ENCODE measurements around the gene TOM1L2. TPM values are rescaled to one million over a fixed set of nuclear protein-coding genes. Genes with fewer than 3 reads are reported as not detected.

TOM1L2 gene
- total RNA-seq, 3 donors from 2014 or later (not counting 1 experiment from before 2014, with no cell fraction given) = 35.7 to 43.2 (median 35.7) TPM

DNA sequence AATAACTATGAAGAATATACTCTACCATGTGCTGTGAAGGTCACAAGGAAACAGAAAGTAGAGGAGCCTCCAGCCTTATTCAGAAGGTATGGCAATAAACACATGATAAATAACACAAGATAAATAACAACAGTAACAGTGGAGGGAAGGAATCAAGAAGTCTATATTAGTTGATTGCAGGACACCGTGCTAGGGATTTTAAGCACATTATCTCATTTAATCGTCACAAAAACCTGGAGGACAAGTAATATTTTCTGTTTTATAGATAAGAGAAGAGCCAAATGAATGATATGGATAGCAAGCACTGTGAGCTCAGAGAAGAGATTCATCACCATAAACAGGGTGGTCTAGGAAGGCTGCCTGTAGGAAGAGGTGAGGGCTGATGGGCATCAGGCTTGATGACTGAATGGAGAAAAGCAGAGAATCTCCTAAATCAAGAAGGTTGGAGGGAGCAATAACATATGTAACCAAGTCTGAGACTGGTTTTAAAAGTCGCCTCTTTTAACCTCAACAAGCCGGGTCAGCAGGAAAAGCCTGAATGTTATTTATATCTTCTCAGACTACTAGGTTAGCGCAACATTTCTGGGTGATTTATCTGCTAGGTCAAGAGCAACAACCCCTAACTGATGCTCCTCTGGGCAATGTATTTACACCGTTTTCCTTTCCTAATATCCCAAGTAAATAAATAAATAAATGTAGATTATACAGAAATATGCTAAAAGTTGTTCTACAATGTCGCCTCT lies 8.3 kb downstream of the TOM1L2 start:
- no peaks in the 10 kb centered on the region for H3K9me3 Mint-ChIP-seq

DNA sequence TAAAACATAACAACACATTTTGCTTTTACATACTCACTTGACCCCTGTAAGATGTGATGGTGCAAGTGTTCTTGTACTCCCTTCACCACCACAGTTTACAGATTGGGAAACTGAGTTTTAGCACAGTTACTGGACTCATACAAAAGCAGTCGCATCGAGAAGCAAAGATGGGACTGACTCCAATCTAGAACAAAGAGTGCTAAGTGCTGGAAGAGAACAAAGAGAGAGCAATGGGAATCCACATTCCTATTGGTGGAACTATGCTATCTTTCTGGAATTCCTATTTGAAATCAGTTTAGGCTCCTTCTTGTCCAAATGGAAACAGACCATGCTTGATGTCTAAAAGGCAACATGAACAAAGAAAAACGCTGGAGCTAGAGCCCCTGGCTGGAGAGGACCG lies 9.1 kb downstream of the TOM1L2 start:
- H3K4me3 ChIP-seq (ENCODE audit: low read length) = no peak overlapping the region
- intact Hi-C loops (cut with micrococcal nuclease) = no loop called here
- no peaks in the 10 kb centered on the region for H3K36me3 Mint-ChIP-seq
- H3K4me1 ChIP-seq (ENCODE audit: control insufficient read depth, insufficient read depth, low read length) = peaks cover 15% of the 10 kb centered on the region
- H3K9me3 ChIP-seq (ENCODE audit: control insufficient read depth, insufficient read depth, low read length) = no peaks in the 10 kb centered on the region
- H3K27me3 Mint-ChIP-seq (ENCODE audit: low read depth in 2 of 2) = no peaks in the 10 kb centered on the region
- H3K4me3 Mint-ChIP-seq = no peak overlapping the region
- TF ChIP-seq, protein P1, sequence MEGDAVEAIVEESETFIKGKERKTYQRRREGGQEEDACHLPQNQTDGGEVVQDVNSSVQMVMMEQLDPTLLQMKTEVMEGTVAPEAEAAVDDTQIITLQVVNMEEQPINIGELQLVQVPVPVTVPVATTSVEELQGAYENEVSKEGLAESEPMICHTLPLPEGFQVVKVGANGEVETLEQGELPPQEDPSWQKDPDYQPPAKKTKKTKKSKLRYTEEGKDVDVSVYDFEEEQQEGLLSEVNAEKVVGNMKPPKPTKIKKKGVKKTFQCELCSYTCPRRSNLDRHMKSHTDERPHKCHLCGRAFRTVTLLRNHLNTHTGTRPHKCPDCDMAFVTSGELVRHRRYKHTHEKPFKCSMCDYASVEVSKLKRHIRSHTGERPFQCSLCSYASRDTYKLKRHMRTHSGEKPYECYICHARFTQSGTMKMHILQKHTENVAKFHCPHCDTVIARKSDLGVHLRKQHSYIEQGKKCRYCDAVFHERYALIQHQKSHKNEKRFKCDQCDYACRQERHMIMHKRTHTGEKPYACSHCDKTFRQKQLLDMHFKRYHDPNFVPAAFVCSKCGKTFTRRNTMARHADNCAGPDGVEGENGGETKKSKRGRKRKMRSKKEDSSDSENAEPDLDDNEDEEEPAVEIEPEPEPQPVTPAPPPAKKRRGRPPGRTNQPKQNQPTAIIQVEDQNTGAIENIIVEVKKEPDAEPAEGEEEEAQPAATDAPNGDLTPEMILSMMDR (IDR thresholded peaks at IDR 0.05) = no peak
- no peaks in the 10 kb centered on the region for H3K9me3 Mint-ChIP-seq
- H3K27ac ChIP-seq (ENCODE audit: low read length) = no peak overlapping the region
- peaks cover 44 to 70% of the 10 kb centered on the region in 2 donors for H3K4me1 Mint-ChIP-seq
- WGBS (ENCODE audit: insufficient coverage) = 89% methylated on average over 4 of the region's 4 CpGs
- no peaks in the 10 kb centered on the region for H3K27me3 ChIP-seq (ENCODE audit: control insufficient read depth, insufficient read depth, low read length)
- no peak for DNase-seq
- H3K36me3 ChIP-seq (ENCODE audit: control insufficient read depth, insufficient read depth, low read length) = no peaks in the 10 kb centered on the region
- H3K27ac Mint-ChIP-seq = no peak overlapping the region
- ATAC-seq = no peak

More for the DNA sequence above, 8.3 kb downstream of the TOM1L2 start:
- no peak overlapping the region for H3K27ac ChIP-seq (ENCODE audit: low read length)
- intact Hi-C loops (cut with micrococcal nuclease) = no loop called here
- no peak overlapping the region for H3K4me3 ChIP-seq (ENCODE audit: low read length)
- no peak for ATAC-seq
- Mint-ChIP-seq H3K4me3 (no peak overlapping the region), H3K36me3 (no peaks in the 10 kb centered on the region), H3K27me3 (ENCODE audit: low read depth in 2 of 2) (no peaks in the 10 kb centered on the region), H3K4me1 (peaks cover 37 to 62% of the 10 kb centered on the region in 2 donors), H3K27ac (peak overlapping the region in 1 of 2 donors; percentile 31)
- 65% methylated on average over 4 of the region's 7 CpGs for WGBS (ENCODE audit: insufficient coverage)
- H3K36me3 ChIP-seq (ENCODE audit: control insufficient read depth, insufficient read depth, low read length) = no peaks in the 10 kb centered on the region
- peaks cover 9% of the 10 kb centered on the region for H3K4me1 ChIP-seq (ENCODE audit: control insufficient read depth, insufficient read depth, low read length)
- no peak for DNase-seq
- H3K27me3 ChIP-seq (ENCODE audit: control insufficient read depth, insufficient read depth, low read length) = no peaks in the 10 kb centered on the region
- no peaks in the 10 kb centered on the region for H3K9me3 ChIP-seq (ENCODE audit: control insufficient read depth, insufficient read depth, low read length)
- TF ChIP-seq, protein P1 (IDR thresholded peaks at IDR 0.05) = no peak

DNA sequence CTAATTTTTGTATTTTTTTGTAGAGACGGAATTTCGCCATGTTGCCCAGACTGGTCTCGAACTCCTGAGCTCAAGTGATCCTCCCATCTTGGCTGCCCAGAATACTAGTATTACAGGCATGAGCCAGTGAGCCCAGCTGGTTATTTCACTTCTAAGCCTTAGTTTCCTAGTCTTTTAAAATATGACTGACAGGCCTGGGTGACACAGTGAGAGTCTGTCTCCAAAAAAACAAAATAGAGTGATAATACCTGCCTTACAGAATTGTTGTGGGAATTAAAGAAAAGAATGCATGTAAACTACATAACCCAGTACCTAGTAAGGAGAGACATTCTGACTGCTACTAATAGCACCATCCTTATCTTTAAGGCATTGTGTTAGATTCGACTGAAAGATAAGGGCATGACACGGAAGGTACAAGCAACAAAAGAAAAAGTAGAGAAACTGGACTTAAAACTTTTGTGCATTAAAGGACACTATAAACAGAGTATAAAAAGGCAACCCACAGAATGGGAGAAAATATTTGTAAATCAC lies 11.6 kb downstream of the TOM1L2 start:
- Mint-ChIP-seq H3K27ac (peak overlapping the region; percentile 91 to 94), H3K27me3 (ENCODE audit: low read depth in 2 of 2) (no peaks in the 10 kb centered on the region), H3K4me3 (no peak overlapping the region), H3K9me3 (no peaks in the 10 kb centered on the region), H3K36me3 (no peaks in the 10 kb centered on the region), H3K4me1 (peaks cover 48 to 61% of the 10 kb centered on the region in 2 donors)
- TF ChIP-seq, protein P1 (IDR thresholded peaks at IDR 0.05) = no peak
- H3K27ac ChIP-seq (ENCODE audit: low read length) = peak overlapping the region; percentile 58
- ATAC-seq (no peak), DNase-seq (no peak)
- intact Hi-C loops (cut with micrococcal nuclease) = no loop called here
- WGBS (ENCODE audit: insufficient coverage) = 93% methylated on average over 5 of the region's 5 CpGs
- H3K36me3 ChIP-seq (ENCODE audit: control insufficient read depth, insufficient read depth, low read length) = no peaks in the 10 kb centered on the region
- H3K9me3 ChIP-seq (ENCODE audit: control insufficient read depth, insufficient read depth, low read length) = no peaks in the 10 kb centered on the region
- H3K4me1 ChIP-seq (ENCODE audit: control insufficient read depth, insufficient read depth, low read length) = peaks cover 28% of the 10 kb centered on the region
- no peaks in the 10 kb centered on the region for H3K27me3 ChIP-seq (ENCODE audit: control insufficient read depth, insufficient read depth, low read length)
- H3K4me3 ChIP-seq (ENCODE audit: low read length) = no peak overlapping the region

Data from natural killer cell (primary cell).